AG04450 (cell line): ENCODE data around the gene PRDX3. TPM values are rescaled to one million over a fixed set of nuclear protein-coding genes. Genes with fewer than 3 reads are reported as not detected.

Experiments used
- CTCF ChIA-PET: fragments of 300-600, 350-600 bp; formaldehyde crosslinking; extraction: SDS; loops from one replicate; lab custom pipeline; 2022; ENCODE audit warnings: antibody characterized with exemption, inconsistent platforms; lab: Charles Lee
- POLR2A ChIA-PET: fragments of 350-600 bp; formaldehyde crosslinking; extraction: SDS; loops from one replicate; lab custom pipeline; 2021; ENCODE audit warnings: antibody characterized with exemption, inconsistent platforms; lab: Yijun Ruan, JAX
- DNase-seq: peaks from one replicate; pipeline ENCODE4 v3.0.0-alpha.2; 2011; ENCODE audit warnings: low read depth, low spot score
- H3K27ac ChIP-seq: one replicate; pipeline ENCODE4 v1.5.1; 2012; ENCODE audit warnings: low read depth, low read length, control low read depth
- H3K27me3 ChIP-seq: one replicate; pipeline ENCODE4 v1.6.0; 2012; ENCODE audit warnings: low read length; ENCODE audit not compliant: control insufficient read depth, insufficient read depth
- H3K4me3 ChIP-seq: 2 replicates; pipeline ENCODE4 v1.5.1; 2011; ENCODE audit warnings: mild to moderate bottlenecking, low read depth, low read length, control low read depth
- H3K9me3 ChIP-seq: 2 replicates; pipeline ENCODE4 v1.5.1; 2012; ENCODE audit warnings: low read length; ENCODE audit not compliant: control insufficient read depth, insufficient read depth
- CTCF ChIP-seq: IDR thresholded peaks from 2 replicates; pipeline ENCODE4 v1.5.1; 2011; ENCODE audit warnings: low read depth, low read length, control low read depth, inconsistent platforms
- polyA plus RNA-seq: library from polyadenylated mRNA; depleted of rRNA; stranded (reverse); fragments of >200 nt; gene quantifications from 2 replicates; pipeline ENCODE4 v1.2.3, GENCODE V29; 2011

PRDX3 gene
- polyA plus RNA-seq, 1 experiment = 373 TPM

- no peak for DNase-seq
- TF ChIP-seq CTCF = peak; percentile 56
- CTCF ChIA-PET = interaction anchor here (0.5 to 3.5 kb wide), 45 partner anchors 9 to 459 kb away, joined by 3 to 70 read pairs (median 6); partner anchors contain the start of genes GRK5 and RGS10
These were observed 19.8 kb upstream of the PRDX3 start for GRCh38 chr10:119198438-119198837.

GRCh38 chr10:119197921-119198320 lies 19.3 kb upstream of the PRDX3 start:
- no peaks in the 10 kb centered on the region for H3K9me3 ChIP-seq
- H3K27ac ChIP-seq = no peak overlapping the region
- POLR2A ChIA-PET = interaction anchor here (0.6 to 0.9 kb wide), 3 partner anchors 9 to 114 kb away, joined by 3 read pairs; partner anchors contain the start of gene GRK5
- no peaks in the 10 kb centered on the region for H3K27me3 ChIP-seq
- DNase-seq = no peak
- CTCF ChIA-PET = interaction anchor here (1.0 to 3.5 kb wide), 23 partner anchors 9 to 404 kb away, joined by 3 to 70 read pairs (median 9); partner anchors contain the start of genes GRK5 and RGS10
- no peak for TF ChIP-seq CTCF
- no peak overlapping the region for H3K4me3 ChIP-seq

More at GRCh38 chr10:119198438-119198837, 19.8 kb upstream of the PRDX3 start:
- no peaks in the 10 kb centered on the region for H3K9me3 ChIP-seq
- no peak overlapping the region for H3K4me3 ChIP-seq
- H3K27me3 ChIP-seq = no peaks in the 10 kb centered on the region
- H3K27ac ChIP-seq = no peak overlapping the region
- POLR2A ChIA-PET = interaction anchor here (0.5 to 0.9 kb wide), 4 partner anchors 9 to 115 kb away, joined by 3 to 4 read pairs (median 3); partner anchors contain the start of gene GRK5

- POLR2A ChIA-PET = interaction anchor here (0.6 kb wide), 1 partner anchor 12 kb away, joined by 5 read pairs; no protein-coding TSS in a partner anchor
- CTCF ChIA-PET = interaction anchor here (0.7 kb wide), 1 partner anchor 288 kb away, joined by 5 read pairs; no protein-coding TSS in a partner anchor
- no peaks in the 10 kb centered on the region for H3K9me3 ChIP-seq
- DNase-seq = no peak
- no peak for TF ChIP-seq CTCF
- no peak overlapping the region for H3K27ac ChIP-seq
- H3K4me3 ChIP-seq = no peak overlapping the region
- no peaks in the 10 kb centered on the region for H3K27me3 ChIP-seq
These were observed 13.3 kb upstream of the PRDX3 start for GRCh38 chr10:119191881-119192280.

- CTCF ChIA-PET = interaction anchor here (0.5 to 4.4 kb wide), 2 partner anchors 8 to 223 kb away, joined by 3 to 43 read pairs; no protein-coding TSS in a partner anchor
- no peaks in the 10 kb centered on the region for H3K9me3 ChIP-seq
- TF ChIP-seq CTCF = no peak
- DNase-seq = no peak
- no peaks in the 10 kb centered on the region for H3K27me3 ChIP-seq
- no peak overlapping the region for H3K4me3 ChIP-seq
- peak overlapping the region; percentile 93 for H3K27ac ChIP-seq
- POLR2A ChIA-PET = interaction anchor here (1.1 to 1.2 kb wide), 2 partner anchors 12 to 87 kb away, joined by 3 read pairs; partner anchors contain the start of gene DENND10
These were observed 12.6 kb upstream of the PRDX3 start for GRCh38 chr10:119190954-119191785.
